ENCODE measurements around the gene UBR4. TPM values are rescaled to one million over a fixed set of nuclear protein-coding genes. Genes with fewer than 3 reads are reported as not detected.

Gene UBR4
- total RNA-seq, 1 donor from 2014 or later: 73.6 TPM

DNA sequence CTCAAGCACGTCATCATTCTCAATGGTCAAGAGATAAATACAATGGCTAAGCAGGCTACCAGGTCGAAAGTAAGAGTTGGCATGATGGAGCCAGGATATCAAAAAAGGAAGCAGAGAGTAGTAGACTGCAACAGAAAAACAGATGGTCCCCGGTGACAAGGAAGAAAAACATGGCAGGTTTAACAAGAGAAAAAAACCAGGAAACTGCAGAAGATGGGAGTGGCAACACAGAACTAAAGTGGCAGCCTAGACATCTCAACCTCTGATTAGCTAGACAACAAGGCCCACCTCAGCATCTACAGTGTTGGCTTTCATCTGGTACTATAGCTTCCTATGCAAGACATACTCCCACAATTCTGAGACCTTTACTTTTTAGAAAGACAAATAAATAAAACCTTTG is 3.1 kb downstream of the UBR4 start:
- Histone ChIP-seq H3K4me1 (ENCODE audit: control insufficient read depth in 3 of 3, insufficient read depth in 3 of 3, low read length in 3 of 3) (peaks cover 31 to 48% (median 40%) of the 10 kb centered on the region in 3 donors), H3K9me3 (ENCODE audit: control insufficient read depth in 3 of 3, low read length in 3 of 3) (no peaks in the 10 kb centered on the region), H3K27ac (ENCODE audit: low read depth, low read length) (no peak overlapping the region), H3K36me3 (ENCODE audit: control insufficient read depth in 3 of 3, insufficient read depth in 3 of 3, low read length in 3 of 3) (peaks cover 0 to 2% (median 0%) of the 10 kb centered on the region in 3 donors), H3K9ac (ENCODE audit: low read depth in 1 of 3, low read length in 3 of 3) (no peak overlapping the region), H3K27me3 (ENCODE audit: control insufficient read depth in 3 of 3, insufficient read depth in 3 of 3, low read length in 3 of 3) (no peaks in the 10 kb centered on the region), H3K4me3 (ENCODE audit: low read length in 3 of 3) (no peak overlapping the region)

DNA sequence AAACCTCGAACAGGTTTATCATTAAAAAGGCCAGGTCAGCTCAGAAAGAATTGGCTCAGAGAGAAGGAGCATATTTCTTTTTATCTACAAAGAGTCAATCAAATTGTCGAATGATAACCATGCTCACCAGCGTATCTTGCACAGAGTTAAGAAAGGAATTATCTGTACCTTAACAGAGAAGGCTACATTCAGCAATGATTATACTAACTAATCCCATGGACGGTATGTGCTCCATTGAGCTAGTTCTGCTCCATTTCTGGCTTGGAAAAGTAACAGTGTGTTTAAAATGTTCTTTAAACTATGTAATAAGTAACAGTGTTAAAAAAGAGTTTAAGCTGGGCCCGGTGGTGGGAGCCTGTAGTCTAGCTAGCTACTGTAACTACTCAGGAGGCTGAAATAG is 4.2 kb downstream of the UBR4 start:
- H3K9ac ChIP-seq (ENCODE audit: low read depth in 1 of 3, low read length in 3 of 3): no peak overlapping the region
- H3K36me3 ChIP-seq (ENCODE audit: control insufficient read depth in 3 of 3, insufficient read depth in 3 of 3, low read length in 3 of 3): peaks cover 0 to 9% (median 5%) of the 10 kb centered on the region in 3 donors
- no peaks in the 10 kb centered on the region for H3K9me3 ChIP-seq (ENCODE audit: control insufficient read depth in 3 of 3, low read length in 3 of 3)
- no peak overlapping the region for H3K27ac ChIP-seq (ENCODE audit: low read depth, low read length)
- peaks cover 25 to 44% (median 33%) of the 10 kb centered on the region in 3 donors for H3K4me1 ChIP-seq (ENCODE audit: control insufficient read depth in 3 of 3, insufficient read depth in 3 of 3, low read length in 3 of 3)
- no peak overlapping the region for H3K4me3 ChIP-seq (ENCODE audit: low read length in 3 of 3)
- H3K27me3 ChIP-seq (ENCODE audit: control insufficient read depth in 3 of 3, insufficient read depth in 3 of 3, low read length in 3 of 3): no peaks in the 10 kb centered on the region

DNA sequence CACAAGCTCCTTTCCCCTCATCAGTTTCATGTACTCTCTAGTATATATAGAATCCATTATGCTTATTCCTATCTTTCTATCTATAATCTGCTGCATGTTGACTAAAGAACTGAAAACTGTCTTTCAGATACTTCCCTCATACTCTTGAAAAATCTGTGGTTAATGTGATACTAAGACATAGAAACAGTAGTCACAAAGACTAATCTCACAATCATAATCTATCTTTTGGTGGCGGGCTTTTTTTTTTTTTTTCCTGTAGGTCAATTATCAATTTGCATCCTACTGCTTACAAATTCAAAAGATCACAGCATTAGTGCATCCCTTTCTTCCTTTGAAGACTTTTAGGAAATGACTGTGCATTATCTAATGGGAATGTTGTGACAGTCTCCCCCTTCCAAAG is 4.7 kb downstream of the UBR4 start:
- no peak overlapping the region for H3K4me3 ChIP-seq (ENCODE audit: low read length in 3 of 3)
- no peaks in the 10 kb centered on the region for H3K27me3 ChIP-seq (ENCODE audit: control insufficient read depth in 3 of 3, insufficient read depth in 3 of 3, low read length in 3 of 3)
- H3K27ac ChIP-seq (ENCODE audit: low read depth, low read length): no peak overlapping the region
- peaks cover 22 to 40% (median 28%) of the 10 kb centered on the region in 3 donors for H3K4me1 ChIP-seq (ENCODE audit: control insufficient read depth in 3 of 3, insufficient read depth in 3 of 3, low read length in 3 of 3)
- peaks cover 0 to 12% (median 5%) of the 10 kb centered on the region in 3 donors for H3K36me3 ChIP-seq (ENCODE audit: control insufficient read depth in 3 of 3, insufficient read depth in 3 of 3, low read length in 3 of 3)
- H3K9ac ChIP-seq (ENCODE audit: low read depth in 1 of 3, low read length in 3 of 3): no peak overlapping the region
- H3K9me3 ChIP-seq (ENCODE audit: control insufficient read depth in 3 of 3, low read length in 3 of 3): no peaks in the 10 kb centered on the region

DNA sequence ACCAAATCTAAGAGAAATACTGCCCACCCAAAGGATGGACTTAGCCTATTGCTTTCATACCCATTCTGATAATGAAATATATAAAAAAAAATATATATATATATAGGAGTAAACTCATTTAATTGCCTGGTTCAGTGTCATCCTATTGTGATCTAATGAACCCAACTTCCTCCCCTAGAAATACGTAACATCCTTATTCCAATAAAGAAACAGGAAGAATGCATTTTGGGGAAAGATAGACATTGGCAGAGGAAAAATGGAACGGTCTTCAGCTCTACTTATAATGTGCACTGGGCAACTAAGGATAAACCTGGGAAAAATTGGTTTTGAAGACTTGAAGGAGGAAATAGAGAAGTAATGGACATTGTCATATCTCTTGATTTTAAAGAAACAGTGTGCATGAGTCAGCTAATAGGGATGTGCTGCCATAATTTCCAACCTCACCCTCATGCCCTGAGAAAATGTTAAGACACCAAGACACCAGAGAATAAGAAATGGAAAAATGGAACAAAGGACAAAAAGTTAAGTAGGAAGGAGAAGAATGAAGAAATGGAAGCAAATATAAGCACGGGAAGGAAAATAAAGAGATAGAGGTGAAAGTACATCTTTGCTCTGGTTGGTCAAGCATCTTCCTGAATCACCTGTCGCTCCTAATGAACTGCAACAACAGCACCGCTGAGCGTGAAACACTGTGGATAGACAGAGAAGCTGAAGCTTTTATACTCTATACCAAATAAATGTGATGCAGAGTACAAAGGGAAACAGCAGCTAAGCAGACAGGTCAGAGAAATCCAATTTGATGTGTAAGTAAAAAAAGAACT is 5.4 kb downstream of the UBR4 start:
- peaks cover 22 to 38% (median 28%) of the 10 kb centered on the region in 3 donors for H3K4me1 ChIP-seq (ENCODE audit: control insufficient read depth in 3 of 3, insufficient read depth in 3 of 3, low read length in 3 of 3)

DNA sequence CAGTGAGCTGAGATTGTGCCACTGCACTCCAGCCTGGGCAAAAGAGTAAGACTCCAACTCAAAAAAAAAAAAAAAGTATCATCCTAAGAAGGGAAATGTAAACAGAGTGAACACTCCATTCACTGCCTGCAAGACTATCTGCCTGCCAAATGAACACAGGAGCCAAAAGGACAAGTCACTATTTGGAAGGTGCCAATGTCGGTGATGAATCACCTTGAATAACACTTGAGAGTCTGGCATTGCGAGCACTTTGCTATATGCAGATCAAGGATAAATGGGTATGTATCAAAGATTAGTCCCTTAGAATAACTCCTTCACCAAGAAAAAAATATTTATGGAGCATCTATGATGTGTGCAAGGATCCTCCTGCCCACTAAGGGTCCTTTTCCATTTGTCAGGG is 6.6 kb downstream of the UBR4 start:
- H3K9ac ChIP-seq (ENCODE audit: low read depth in 1 of 3, low read length in 3 of 3): no peak overlapping the region
- H3K27ac ChIP-seq (ENCODE audit: low read depth, low read length): peak overlapping the region; percentile 36
- peaks cover 13 to 31% (median 21%) of the 10 kb centered on the region in 3 donors for H3K4me1 ChIP-seq (ENCODE audit: control insufficient read depth in 3 of 3, insufficient read depth in 3 of 3, low read length in 3 of 3)
- H3K36me3 ChIP-seq (ENCODE audit: control insufficient read depth in 3 of 3, insufficient read depth in 3 of 3, low read length in 3 of 3): peaks cover 8 to 29% (median 22%) of the 10 kb centered on the region in 3 donors
- no peaks in the 10 kb centered on the region for H3K27me3 ChIP-seq (ENCODE audit: control insufficient read depth in 3 of 3, insufficient read depth in 3 of 3, low read length in 3 of 3)
- no peaks in the 10 kb centered on the region for H3K9me3 ChIP-seq (ENCODE audit: control insufficient read depth in 3 of 3, low read length in 3 of 3)
- H3K4me3 ChIP-seq (ENCODE audit: low read length in 3 of 3): no peak overlapping the region

More for the DNA sequence above, 5.4 kb downstream of the UBR4 start:
- Histone ChIP-seq H3K9me3 (ENCODE audit: control insufficient read depth in 3 of 3, low read length in 3 of 3) (no peaks in the 10 kb centered on the region), H3K36me3 (ENCODE audit: control insufficient read depth in 3 of 3, insufficient read depth in 3 of 3, low read length in 3 of 3) (peaks cover 0 to 18% (median 9%) of the 10 kb centered on the region in 3 donors), H3K4me3 (ENCODE audit: low read length in 3 of 3) (no peak overlapping the region), H3K27ac (ENCODE audit: low read depth, low read length) (no peak overlapping the region), H3K27me3 (ENCODE audit: control insufficient read depth in 3 of 3, insufficient read depth in 3 of 3, low read length in 3 of 3) (no peaks in the 10 kb centered on the region), H3K9ac (ENCODE audit: low read depth in 1 of 3, low read length in 3 of 3) (no peak overlapping the region)

DNA sequence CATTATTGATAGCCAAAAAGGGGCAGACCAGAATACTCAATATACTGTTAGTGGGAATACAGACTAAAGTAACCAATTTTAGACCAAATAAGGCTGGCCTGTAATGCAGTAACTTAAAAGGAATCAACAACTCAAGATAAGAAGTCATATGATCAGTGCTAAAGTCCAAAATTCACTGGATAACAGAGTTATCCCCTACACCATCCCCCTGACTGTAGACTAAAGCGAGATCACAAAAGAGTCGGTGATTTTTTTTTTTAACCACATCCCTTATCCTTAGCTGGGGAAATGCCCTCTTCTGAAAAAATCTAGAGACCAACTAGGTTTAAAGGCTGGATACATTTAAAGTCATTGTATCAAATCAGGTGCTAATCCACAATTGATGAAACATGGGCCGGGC is 7.7 kb downstream of the UBR4 start:
- Histone ChIP-seq H3K27me3 (ENCODE audit: control insufficient read depth in 3 of 3, insufficient read depth in 3 of 3, low read length in 3 of 3) (no peaks in the 10 kb centered on the region), H3K27ac (ENCODE audit: low read depth, low read length) (no peak overlapping the region), H3K4me3 (ENCODE audit: low read length in 3 of 3) (no peak overlapping the region), H3K4me1 (ENCODE audit: control insufficient read depth in 3 of 3, insufficient read depth in 3 of 3, low read length in 3 of 3) (peaks cover 7 to 25% (median 14%) of the 10 kb centered on the region in 3 donors), H3K9me3 (ENCODE audit: control insufficient read depth in 3 of 3, low read length in 3 of 3) (no peaks in the 10 kb centered on the region), H3K9ac (ENCODE audit: low read depth in 1 of 3, low read length in 3 of 3) (no peak overlapping the region), H3K36me3 (ENCODE audit: control insufficient read depth in 3 of 3, insufficient read depth in 3 of 3, low read length in 3 of 3) (peaks cover 18 to 37% (median 32%) of the 10 kb centered on the region in 3 donors)

DNA sequence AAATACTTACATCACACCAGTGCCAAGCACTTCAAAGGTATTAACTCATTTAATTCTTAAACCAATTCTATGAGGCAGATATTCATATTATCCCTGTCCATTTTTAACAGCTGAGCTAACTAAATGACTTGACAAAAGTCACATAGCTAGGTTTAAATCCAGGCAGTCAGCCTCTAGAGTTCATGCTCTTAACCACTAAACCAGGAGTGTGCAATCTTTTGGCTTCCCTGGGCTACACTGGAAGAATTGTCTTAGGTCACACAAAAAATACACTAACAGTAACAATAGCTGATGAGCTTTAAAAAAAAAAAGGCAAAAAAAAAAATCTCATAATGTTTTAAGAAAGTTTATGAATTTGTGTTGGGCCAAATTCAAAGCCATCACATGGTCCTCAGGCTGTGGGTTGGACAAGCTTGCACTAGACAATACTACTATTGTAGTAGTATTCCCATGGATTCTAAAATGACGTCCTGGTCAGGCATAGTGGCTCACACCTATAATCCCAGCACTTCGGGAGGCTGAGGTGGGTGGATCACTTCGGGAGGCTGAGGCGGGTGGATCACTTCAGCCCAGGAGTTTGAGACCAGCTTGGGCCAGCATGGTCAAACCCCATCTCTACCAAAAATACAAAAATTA is 10.0 kb downstream of the UBR4 start:
- peaks cover 4 to 18% (median 6%) of the 10 kb centered on the region in 3 donors for H3K4me1 ChIP-seq (ENCODE audit: control insufficient read depth in 3 of 3, insufficient read depth in 3 of 3, low read length in 3 of 3)
- peaks cover 33 to 58% (median 53%) of the 10 kb centered on the region in 3 donors for H3K36me3 ChIP-seq (ENCODE audit: control insufficient read depth in 3 of 3, insufficient read depth in 3 of 3, low read length in 3 of 3)
- no peak overlapping the region for H3K27ac ChIP-seq (ENCODE audit: low read depth, low read length)
- no peak overlapping the region for H3K9ac ChIP-seq (ENCODE audit: low read depth in 1 of 3, low read length in 3 of 3)
- H3K27me3 ChIP-seq (ENCODE audit: control insufficient read depth in 3 of 3, insufficient read depth in 3 of 3, low read length in 3 of 3): no peaks in the 10 kb centered on the region
- H3K4me3 ChIP-seq (ENCODE audit: low read length in 3 of 3): no peak overlapping the region
- H3K9me3 ChIP-seq (ENCODE audit: control insufficient read depth in 3 of 3, low read length in 3 of 3): no peaks in the 10 kb centered on the region

DNA sequence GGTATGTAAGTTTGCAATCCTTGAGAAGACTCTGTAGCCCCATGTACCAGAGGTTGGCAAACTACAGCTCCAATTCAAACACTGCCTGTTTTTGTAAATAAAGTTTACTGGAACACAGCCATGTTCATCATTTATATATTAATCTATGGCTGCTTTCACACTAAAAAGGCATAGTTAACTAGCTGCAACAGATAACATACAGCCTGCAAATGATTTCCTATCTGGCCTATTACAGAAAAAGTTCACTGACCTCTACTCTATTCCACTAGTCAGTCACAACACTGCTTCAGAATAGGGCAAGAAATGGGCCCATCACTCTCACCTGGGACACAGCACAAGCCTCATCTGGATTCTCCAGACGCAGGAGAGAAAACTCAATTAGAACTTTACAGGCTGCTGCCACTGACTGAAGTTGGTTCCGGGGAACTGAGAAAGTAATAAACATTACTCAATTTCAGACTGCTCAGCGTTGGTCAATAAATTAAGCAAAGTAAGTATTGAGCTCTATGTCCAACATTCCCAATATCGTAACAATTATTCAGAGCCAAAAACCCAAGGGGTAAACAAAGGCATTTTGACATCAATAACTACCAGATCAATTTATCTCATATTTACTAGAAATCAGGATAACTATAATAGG is 10.6 kb downstream of the UBR4 start:
- Histone ChIP-seq H3K9me3 (ENCODE audit: control insufficient read depth in 3 of 3, low read length in 3 of 3) (no peaks in the 10 kb centered on the region), H3K9ac (ENCODE audit: low read depth in 1 of 3, low read length in 3 of 3) (no peak overlapping the region), H3K4me3 (ENCODE audit: low read length in 3 of 3) (no peak overlapping the region), H3K36me3 (ENCODE audit: control insufficient read depth in 3 of 3, insufficient read depth in 3 of 3, low read length in 3 of 3) (peaks cover 33 to 58% (median 53%) of the 10 kb centered on the region in 3 donors), H3K4me1 (ENCODE audit: control insufficient read depth in 3 of 3, insufficient read depth in 3 of 3, low read length in 3 of 3) (peaks cover 4 to 18% (median 6%) of the 10 kb centered on the region in 3 donors), H3K27ac (ENCODE audit: low read depth, low read length) (no peak overlapping the region), H3K27me3 (ENCODE audit: control insufficient read depth in 3 of 3, insufficient read depth in 3 of 3, low read length in 3 of 3) (no peaks in the 10 kb centered on the region)

DNA sequence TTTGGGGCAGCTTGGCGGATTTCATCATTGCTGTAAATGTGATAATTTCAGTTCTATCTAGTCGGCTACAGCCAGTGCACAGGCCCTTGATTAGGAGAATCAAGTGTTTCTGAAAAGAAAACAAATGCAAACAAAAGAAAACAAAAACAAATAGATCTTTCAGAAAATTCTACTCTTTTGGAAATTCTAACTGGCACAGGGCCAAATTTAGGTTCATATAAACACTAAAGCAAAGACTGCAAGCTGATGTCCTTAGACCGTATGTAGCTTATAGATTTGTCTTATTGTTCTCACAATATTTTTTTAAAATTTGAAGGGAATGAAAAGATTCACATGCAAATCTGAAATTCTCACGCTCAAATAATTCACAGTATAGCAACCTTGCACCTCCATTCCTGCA is 11.2 kb downstream of the UBR4 start:
- Histone ChIP-seq H3K27me3 (ENCODE audit: control insufficient read depth in 3 of 3, insufficient read depth in 3 of 3, low read length in 3 of 3) (no peaks in the 10 kb centered on the region), H3K4me1 (ENCODE audit: control insufficient read depth in 3 of 3, insufficient read depth in 3 of 3, low read length in 3 of 3) (peaks cover 4 to 16% (median 6%) of the 10 kb centered on the region in 3 donors), H3K27ac (ENCODE audit: low read depth, low read length) (no peak overlapping the region), H3K36me3 (ENCODE audit: control insufficient read depth in 3 of 3, insufficient read depth in 3 of 3, low read length in 3 of 3) (peaks cover 34 to 60% (median 56%) of the 10 kb centered on the region in 3 donors), H3K4me3 (ENCODE audit: low read length in 3 of 3) (no peak overlapping the region), H3K9ac (ENCODE audit: low read depth in 1 of 3, low read length in 3 of 3) (no peak overlapping the region), H3K9me3 (ENCODE audit: control insufficient read depth in 3 of 3, low read length in 3 of 3) (no peaks in the 10 kb centered on the region)
